Smooth muscle cell (in vitro differentiated cells): Measurements from ENCODE around the gene PCED1B. TPM values are rescaled to one million over a fixed set of nuclear protein-coding genes. Genes with fewer than 3 reads are reported as not detected.

Source experiments
- DNase-seq: peaks from one replicate; lab custom pipeline; 2025; ENCODE audit not compliant: unreplicated experiment; lab: John Stamatoyannopoulos, UW
- H2AFZ ChIP-seq: fragments of 200-600 bp; sonication (generic); 2 replicates; pipeline ENCODE4 v1.6.0; 2016; ENCODE audit warnings: antibody characterized with exemption, low read depth, mild to moderate bottlenecking
- H3F3A ChIP-seq: fragments of 200-600 bp; sonication (generic); 2 replicates; pipeline ENCODE4 v1.6.0; 2017; ENCODE audit warnings: antibody characterized with exemption, low read depth
- H3K27ac ChIP-seq: fragments of 200-600 bp; sonication (generic); 2 replicates; pipeline ENCODE4 v1.5.1; 2016; ENCODE audit warnings: low read depth, mild to moderate bottlenecking
- H3K27me3 ChIP-seq: fragments of 200-600 bp; sonication (generic); 2 replicates; pipeline ENCODE4 v1.6.1; 2016; ENCODE audit warnings: low read depth, mild to moderate bottlenecking
- H3K36me3 ChIP-seq: fragments of 200-600 bp; sonication (generic); 2 replicates; pipeline ENCODE4 v1.5.1; 2016; ENCODE audit warnings: low read depth
- H3K4me1 ChIP-seq: fragments of 200-600 bp; sonication (generic); 2 replicates; pipeline ENCODE4 v1.5.1; 2016; ENCODE audit warnings: low read depth
- H3K4me2 ChIP-seq: fragments of 200-600 bp; sonication (generic); 2 replicates; pipeline ENCODE4 v1.6.0; 2016; ENCODE audit warnings: mild to moderate bottlenecking
- H3K4me3 ChIP-seq: fragments of 200-600 bp; sonication (generic); 2 replicates; pipeline ENCODE4 v1.5.1; 2016; ENCODE audit warnings: mild to moderate bottlenecking
- H3K79me2 ChIP-seq: fragments of 200-600 bp; sonication (generic); 2 replicates; pipeline ENCODE4 v1.6.0; 2016; ENCODE audit warnings: low read depth, mild to moderate bottlenecking
- H3K9ac ChIP-seq: fragments of 200-600 bp; sonication (generic); 2 replicates; pipeline ENCODE4 v1.6.0; 2016; ENCODE audit warnings: low read depth
- H3K9me3 ChIP-seq: fragments of 200-600 bp; sonication (generic); replicated peaks from 2 replicates; pipeline ENCODE4 v1.5.1; 2016; ENCODE audit warnings: low read depth
- H4K20me1 ChIP-seq: fragments of 200-600 bp; sonication (generic); 2 replicates; pipeline ENCODE4 v1.6.0; 2016; ENCODE audit warnings: low read depth
- WGBS: methylation state at CpG from one replicate; pipeline ENCODE4 v1.1.7; 2016; ENCODE audit warnings: low lambda C conversion rate; 5-methylcytosine and 5-hydroxymethylcytosine counted together
- polyA plus RNA-seq: library from polyadenylated mRNA; unstranded; fragments of >200 nt; fragmentation: Nextera tagmentation; extraction: Ambion mirVana; gene quantifications from 2 replicates; pipeline ENCODE4 v1.2.1, GENCODE V29; 2016
- total RNA-seq: library from RNA; depleted of rRNA; stranded (reverse); fragments of >200 nt; gene quantifications from 2 replicates; pipeline ENCODE4 v1.2.3, GENCODE V29; 2014
- TF ChIP-seq, protein P1 (sequence below): fragments of 200-600 bp; sonication (generic); IDR thresholded peaks from 2 replicates; pipeline ENCODE4 v1.5.1; 2017; ENCODE audit warnings: borderline replicate concordance, mild to moderate bottlenecking, antibody characterized with exemption; ENCODE audit not compliant: insufficient read depth, poor library complexity, severe bottlenecking

Gene PCED1B
- total and polyA plus RNA-seq, 2 experiments from 2014 or later: 2.7 to 3.5 TPM

- no peaks in the 10 kb centered on the region for H3K36me3 ChIP-seq
- H3K4me1 ChIP-seq: peaks cover 4% of the 10 kb centered on the region
- TF ChIP-seq, protein P1, sequence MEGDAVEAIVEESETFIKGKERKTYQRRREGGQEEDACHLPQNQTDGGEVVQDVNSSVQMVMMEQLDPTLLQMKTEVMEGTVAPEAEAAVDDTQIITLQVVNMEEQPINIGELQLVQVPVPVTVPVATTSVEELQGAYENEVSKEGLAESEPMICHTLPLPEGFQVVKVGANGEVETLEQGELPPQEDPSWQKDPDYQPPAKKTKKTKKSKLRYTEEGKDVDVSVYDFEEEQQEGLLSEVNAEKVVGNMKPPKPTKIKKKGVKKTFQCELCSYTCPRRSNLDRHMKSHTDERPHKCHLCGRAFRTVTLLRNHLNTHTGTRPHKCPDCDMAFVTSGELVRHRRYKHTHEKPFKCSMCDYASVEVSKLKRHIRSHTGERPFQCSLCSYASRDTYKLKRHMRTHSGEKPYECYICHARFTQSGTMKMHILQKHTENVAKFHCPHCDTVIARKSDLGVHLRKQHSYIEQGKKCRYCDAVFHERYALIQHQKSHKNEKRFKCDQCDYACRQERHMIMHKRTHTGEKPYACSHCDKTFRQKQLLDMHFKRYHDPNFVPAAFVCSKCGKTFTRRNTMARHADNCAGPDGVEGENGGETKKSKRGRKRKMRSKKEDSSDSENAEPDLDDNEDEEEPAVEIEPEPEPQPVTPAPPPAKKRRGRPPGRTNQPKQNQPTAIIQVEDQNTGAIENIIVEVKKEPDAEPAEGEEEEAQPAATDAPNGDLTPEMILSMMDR: no peak
- no peaks in the 10 kb centered on the region for H4K20me1 ChIP-seq
- H3K9me3 ChIP-seq: no peaks in the 10 kb centered on the region
- H3K79me2 ChIP-seq: no peaks in the 10 kb centered on the region
- 89% methylated on average over 1 of the region's 1 CpG for WGBS
- no peaks in the 10 kb centered on the region for H3K27me3 ChIP-seq
- no peaks in the 10 kb centered on the region for H3F3A ChIP-seq
- no peak overlapping the region for H3K4me3 ChIP-seq
- H2AFZ ChIP-seq: no peak overlapping the region
- H3K9ac ChIP-seq: no peak overlapping the region
- no peak overlapping the region for H3K27ac ChIP-seq
- no peak overlapping the region for H3K4me2 ChIP-seq
- DNase-seq: no peak
Observed at GRCh38 chr12:47159348-47159747, 79.9 kb downstream of the PCED1B start.

GRCh38 chr12:47160316-47161244, 81.2 kb downstream of the PCED1B start:
- Histone ChIP-seq H2AFZ (no peak overlapping the region), H3K27me3 (no peaks in the 10 kb centered on the region), H3K27ac (no peak overlapping the region), H3K4me1 (peaks cover 4% of the 10 kb centered on the region), H3K4me2 (no peak overlapping the region), H3K4me3 (no peak overlapping the region), H3K36me3 (no peaks in the 10 kb centered on the region), H3F3A (no peaks in the 10 kb centered on the region), H4K20me1 (no peaks in the 10 kb centered on the region), H3K9me3 (no peaks in the 10 kb centered on the region), H3K9ac (no peak overlapping the region), H3K79me2 (no peaks in the 10 kb centered on the region)
- TF ChIP-seq, protein P1: no peak
- WGBS: 95% methylated on average over 2 of the region's 2 CpGs
- no peak for DNase-seq

DNA sequence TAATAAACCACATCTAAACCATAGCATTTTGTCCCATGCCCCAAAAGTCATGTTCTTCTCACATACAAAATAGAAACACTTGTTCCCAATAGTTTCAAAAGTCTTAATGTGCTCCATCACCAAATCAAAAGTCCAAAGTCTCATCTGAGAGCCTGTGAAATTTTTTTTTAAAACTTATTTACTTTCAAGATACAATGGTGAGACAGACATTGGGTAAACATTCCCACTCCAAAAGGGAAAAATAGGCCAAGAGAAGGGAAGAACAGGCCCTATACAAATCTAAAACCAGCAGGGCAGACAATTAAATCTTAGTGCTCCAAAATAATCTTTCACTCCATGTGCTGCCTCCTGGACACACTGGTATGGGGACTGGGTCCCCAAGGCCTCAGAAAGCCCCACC, 84.7 kb downstream of the PCED1B start:
- TF ChIP-seq, protein P1: no peak
- DNase-seq: no peak
- H3K4me2 ChIP-seq: no peak overlapping the region
- no peak overlapping the region for H3K27ac ChIP-seq
- no peaks in the 10 kb centered on the region for H3F3A ChIP-seq
- no peaks in the 10 kb centered on the region for H3K27me3 ChIP-seq
- H4K20me1 ChIP-seq: no peaks in the 10 kb centered on the region
- H2AFZ ChIP-seq: no peak overlapping the region
- no peak overlapping the region for H3K9ac ChIP-seq
- H3K4me1 ChIP-seq: peaks cover 4% of the 10 kb centered on the region
- H3K79me2 ChIP-seq: no peaks in the 10 kb centered on the region
- no peaks in the 10 kb centered on the region for H3K9me3 ChIP-seq
- no peaks in the 10 kb centered on the region for H3K36me3 ChIP-seq
- H3K4me3 ChIP-seq: no peak overlapping the region
